GM12878 (cell line): ENCODE data around the gene ISG20L2. TPM values are rescaled to one million over a fixed set of nuclear protein-coding genes. Genes with fewer than 3 reads are reported as not detected.

ENCODE experiments used
- ATAC-seq: fragments of 200-7000 bp; cut with Tn5 transposase; 3 replicates; pipeline ENCODE4 v1.9.1; 2020; ENCODE audit warnings: mild to moderate bottlenecking, moderate library complexity
- BruUV-seq: library from RNA; stranded (reverse); fragments of 400-500 nt; replicated peaks from 2 replicates; lab custom pipeline; 2021; lab: Mats Ljungman, UMichigan
- CTCF ChIA-PET: fragments of 300-600 bp; sonication (Branson Sonifier 250); formaldehyde crosslinking; extraction: SDS; loops from one replicate; lab custom pipeline; 2021; ENCODE audit warnings: inconsistent platforms; lab: Yijun Ruan, JAX
- POLR2A ChIA-PET: fragments of 350-600 bp; formaldehyde crosslinking; extraction: SDS; loops from one replicate; lab custom pipeline; 2021; ENCODE audit warnings: inconsistent platforms; lab: Charles Lee
- RAD21 ChIA-PET: fragments of 300-600 bp; sonication (Branson Sonifier 250); formaldehyde crosslinking; loops from one replicate; lab custom pipeline; 2023; ENCODE audit warnings: antibody characterized with exemption; ENCODE audit not compliant: unreplicated experiment; lab: Charles Lee
- SMC1A ChIA-PET: fragments of 300-600 bp; sonication (Branson Sonifier 250); formaldehyde crosslinking; loops from one replicate; lab custom pipeline; 2023; ENCODE audit not compliant: unreplicated experiment, uncharacterized antibody; lab: Charles Lee
- DNase-seq: peaks from one replicate; pipeline ENCODE4 v3.0.0-alpha.2; 2011; ENCODE audit warnings: low read depth, low spot score
- FAIRE-seq: peaks from 3 replicates; lab custom pipeline; 2011; peaks lifted over from hg19 to GRCh38; lab: Jason Lieb, UNC
- H2AFZ ChIP-seq: 2 replicates; pipeline ENCODE4 v1.6.0; 2011; ENCODE audit warnings: low read depth, low read length, control low read depth; ENCODE audit not compliant: control insufficient read depth
- H3K27ac ChIP-seq: 2 replicates; pipeline ENCODE4 v1.5.1; 2011; ENCODE audit warnings: control low read depth; ENCODE audit not compliant: control insufficient read depth, insufficient read depth
- H3K27me3 ChIP-seq, 2 experiments: replicated peaks in 1 of 2; 2 replicates each; pipeline versions ENCODE4 v1.6.0 to v1.6.1; 2011; ENCODE audit warnings: low read length in 1 of 2; ENCODE audit not compliant: control insufficient read depth in 2 of 2, insufficient read depth in 2 of 2
- H3K36me3 ChIP-seq, 2 experiments: 2 replicates each; pipeline ENCODE4 v1.5.1; 2011; ENCODE audit warnings: low read length in 1 of 2; ENCODE audit not compliant: control insufficient read depth in 2 of 2, insufficient read depth in 2 of 2
- H3K4me1 ChIP-seq: 2 replicates; pipeline ENCODE4 v1.6.1; 2011; ENCODE audit warnings: mild to moderate bottlenecking, low read length, moderate library complexity, mixed read lengths; ENCODE audit not compliant: control insufficient read depth, insufficient read depth
- H3K4me2 ChIP-seq: 2 replicates; pipeline ENCODE4 v1.6.0; 2011; ENCODE audit warnings: control low read depth; ENCODE audit not compliant: control insufficient read depth, insufficient read depth
- H3K4me3 ChIP-seq: fragments of 200-600 bp; sonication (generic); 2 replicates; pipeline ENCODE4 v1.5.1; 2016
- H3K79me2 ChIP-seq: 2 replicates; pipeline ENCODE4 v1.6.0; 2011; ENCODE audit warnings: low read length; ENCODE audit not compliant: control insufficient read depth, insufficient read depth
- H3K9ac ChIP-seq: 2 replicates; pipeline ENCODE4 v1.8.0; 2011; ENCODE audit warnings: low read length, control low read depth, mixed read lengths; ENCODE audit not compliant: control insufficient read depth, insufficient read depth
- H3K9me3 ChIP-seq: replicated peaks from 3 replicates; pipeline ENCODE4 v1.5.1; 2011; ENCODE audit warnings: mild to moderate bottlenecking, low read length; ENCODE audit not compliant: control insufficient read depth, insufficient read depth
- H4K20me1 ChIP-seq: 2 replicates; pipeline ENCODE4 v1.6.0; 2011; ENCODE audit not compliant: control insufficient read depth, insufficient read depth
- BHLHE40 ChIP-seq, 2 experiments: fragments of 450-650 bp in 1 of 2; IDR thresholded peaks; 2 replicates each; pipeline ENCODE4 v1.6.1; 2011 to 2017; ENCODE audit warnings: low read depth in 2 of 2, borderline replicate concordance in 1 of 2, improper control_type of control experiment in 1 of 2, low read length in 1 of 2, mild to moderate bottlenecking in 1 of 2
- LARP7 ChIP-seq: fragments of 450-650 bp; IDR thresholded peaks from 2 replicates; pipeline ENCODE4 v1.6.1; 2017; ENCODE audit warnings: mild to moderate bottlenecking
- NFXL1 ChIP-seq: fragments of 450-650 bp; IDR thresholded peaks from 2 replicates; pipeline ENCODE4 v1.6.1; 2017; ENCODE audit warnings: antibody characterized with exemption, mild to moderate bottlenecking, borderline replicate concordance
- POLR2A ChIP-seq: IDR thresholded peaks from 2 replicates; pipeline ENCODE4 v1.6.1; 2011; ENCODE audit warnings: low read depth, mild to moderate bottlenecking, low read length
- ZBTB33 ChIP-seq: fragments of 450-650 bp; IDR thresholded peaks from 2 replicates; pipeline ENCODE4 v1.6.1; 2017; ENCODE audit warnings: mild to moderate bottlenecking
- WGBS: methylation state at CpG from one replicate; pipeline ENCODE4 v1.1.6; 2016; ENCODE audit warnings: low lambda C conversion rate; ENCODE audit not compliant: insufficient replicate concordance, insufficient coverage; ENCODE audit errors: missing lambda C conversion rate; 5-methylcytosine and 5-hydroxymethylcytosine counted together
- in situ Hi-C: fragments of 300-500 bp; cut with MboI; formaldehyde crosslinking; loops from 9 replicates; pipeline ENCODE4 v1.14.3; 2018; ENCODE audit warnings: mixed read lengths
- intact Hi-C: fragments of 100-400 bp; cut with micrococcal nuclease; formaldehyde crosslinking; loops from one replicate; pipeline ENCODE4 v1.14.2; 2022; ENCODE audit not compliant: unreplicated experiment
- polyA plus RNA-seq, 11 experiments: library from polyadenylated mRNA; depleted of rRNA in 4 of 11; unstranded in 6 of 11; stranded (reverse) in 5 of 11; fragments of >200 nt; fragmentation: Nextera tagmentation in 4 of 11; fragmentation: Illumina TruSeq in 1 of 11; extraction: Ambion mirVana in 4 of 11; extraction: Trizol in 1 of 11; gene quantifications; 1 replicate in 1 of 11; 2 replicates in 10 of 11; pipeline versions ENCODE4 v1.2.1 to v1.2.3, GENCODE V29; 2011 to 2016; ENCODE audit warnings: inconsistent platforms in 2 of 11, missing spikeins in 2 of 11, low read depth in 1 of 11
- total RNA-seq, 4 experiments: library from RNA; depleted of rRNA in 3 of 4; stranded (reverse); fragments of >200 nt in 3 of 4; fragmentation: Illumina TruSeq in 1 of 4; extraction: Trizol in 1 of 4; gene quantifications; 2 replicates each; pipeline versions ENCODE4 v1.2.1 to v1.2.3, GENCODE V29; 2013 to 2021

Gene ISG20L2
- total and polyA plus RNA-seq, 10 of the 15 experiments (the other 5 are each of a cell fraction or from before 2014, with no cell fraction given): 16.4 to 111 (median 48.0) TPM

DNA sequence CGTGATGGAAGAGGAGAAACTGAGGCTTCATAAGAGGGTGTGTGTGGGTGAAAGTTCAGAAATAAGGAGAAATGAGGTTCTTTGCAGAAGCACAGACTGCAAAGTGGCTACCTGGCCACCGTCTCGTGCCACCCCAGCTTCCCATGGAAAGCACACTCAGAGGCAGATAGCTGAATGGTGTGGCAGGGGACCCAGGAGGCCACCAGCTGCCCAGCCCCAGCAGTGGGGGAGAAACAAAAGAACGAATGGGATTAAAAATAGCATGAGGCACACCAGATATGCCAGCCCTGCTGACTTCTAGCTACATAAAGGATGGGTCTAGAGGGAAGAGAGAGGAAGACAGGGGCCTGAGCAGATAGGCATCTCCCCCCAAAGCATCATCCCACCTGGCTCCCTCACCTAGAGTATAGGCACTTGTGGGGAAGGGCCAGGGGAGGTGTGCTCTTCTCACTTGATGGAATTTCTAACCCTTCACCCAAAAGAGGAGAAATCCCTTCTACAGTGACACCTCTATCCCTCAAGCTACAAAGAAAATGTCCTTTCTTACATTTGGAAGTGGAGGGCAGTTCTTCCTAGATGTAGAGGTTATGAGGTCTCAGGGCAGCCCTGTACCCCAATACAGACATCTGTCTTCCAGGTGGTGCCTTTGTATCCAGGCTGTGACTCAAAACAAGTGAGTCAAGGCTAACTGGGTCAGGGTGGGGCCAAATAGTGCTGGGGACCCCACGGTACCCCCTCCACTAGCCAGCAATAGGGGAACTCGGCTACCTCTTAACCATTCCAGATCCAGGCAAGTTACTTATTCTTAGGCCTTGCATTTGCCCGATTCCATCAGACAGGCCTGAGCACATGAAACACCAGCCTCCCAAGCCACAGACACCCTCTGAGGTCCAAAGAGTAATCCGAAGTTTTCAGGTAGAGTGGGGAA, 19.4 kb upstream of the ISG20L2 start:
- WGBS: 0% methylated on average over 8 of the region's 8 CpGs
- peaks cover 20% of the 10 kb centered on the region for H3K4me1 ChIP-seq
- ChIA-PET RAD21 (interaction anchor here (1.0 to 2.2 kb wide), 2 partner anchors 21 to 58 kb away, joined by 4 to 12 read pairs; partner anchors contain the start of gene METTL25B), POLR2A (interaction anchor here (0.5 to 1.0 kb wide), 6 partner anchors 20 to 1213 kb away, joined by 3 to 7 read pairs (median 3); partner anchors contain the start of gene PRCC), SMC1A (interaction anchor here (0.5 to 3.5 kb wide), 4 partner anchors 8 to 142 kb away, joined by 3 to 20 read pairs (median 9); partner anchors contain the start of gene PRCC), CTCF (interaction anchor here (0.6 to 1.9 kb wide), 5 partner anchors 19 to 144 kb away, joined by 3 to 16 read pairs (median 4); partner anchors contain the start of genes ISG20L2, METTL25B and PRCC)
- DNase-seq: no peak
- H2AFZ ChIP-seq: no peak overlapping the region
- H3K4me2 ChIP-seq: peak overlapping the region; percentile 99
- H3K9ac ChIP-seq: peak overlapping the region; percentile 98
- ATAC-seq: no peak
- H3K9me3 ChIP-seq: no peaks in the 10 kb centered on the region
- peaks cover 16 to 21% of the 10 kb centered on the region in 2 experiments; a peak in 3 of 4 replicates for H3K36me3 ChIP-seq
- no peak for FAIRE-seq
- no peak for TF ChIP-seq NFXL1
- peak; percentile 19; the same call in 1 of the 2 replicates for TF ChIP-seq POLR2A
- 0 out of 2 replicates have a peak, but pooled peaks have one; percentile 12 for TF ChIP-seq LARP7
- 0 out of 4 replicates have a peak, but pooled peaks of 1 of the 2 experiments have one; percentile 7 for TF ChIP-seq BHLHE40 (IDR thresholded peaks at IDR 0.05; ENCODE audit: borderline replicate concordance in 1 of 2, low read depth in 2 of 2, low read length in 1 of 2)
- no peak for TF ChIP-seq ZBTB33
- no TSS peak for BruUV-seq
- H4K20me1 ChIP-seq: no peaks in the 10 kb centered on the region
- in situ Hi-C loops (no loop called here), intact Hi-C loops (loop anchor here (10.0 kb wide), 1 partner anchor 243 kb away; the partner anchor contains the start of gene MEF2D)
- peaks cover 81% of the 10 kb centered on the region for H3K79me2 ChIP-seq
- H3K27me3 ChIP-seq: no peaks in the 10 kb centered on the region
- peak overlapping the region; percentile 99 for H3K27ac ChIP-seq
- H3K4me3 ChIP-seq: peak overlapping the region; percentile 99
